ENCODE results near the gene SERPINA12. TPM values are rescaled to one million over a fixed set of nuclear protein-coding genes. Genes with fewer than 3 reads are reported as not detected.

SERPINA12 gene
- total RNA-seq, 1 experiment from 2014 or later: not detected

DNA sequence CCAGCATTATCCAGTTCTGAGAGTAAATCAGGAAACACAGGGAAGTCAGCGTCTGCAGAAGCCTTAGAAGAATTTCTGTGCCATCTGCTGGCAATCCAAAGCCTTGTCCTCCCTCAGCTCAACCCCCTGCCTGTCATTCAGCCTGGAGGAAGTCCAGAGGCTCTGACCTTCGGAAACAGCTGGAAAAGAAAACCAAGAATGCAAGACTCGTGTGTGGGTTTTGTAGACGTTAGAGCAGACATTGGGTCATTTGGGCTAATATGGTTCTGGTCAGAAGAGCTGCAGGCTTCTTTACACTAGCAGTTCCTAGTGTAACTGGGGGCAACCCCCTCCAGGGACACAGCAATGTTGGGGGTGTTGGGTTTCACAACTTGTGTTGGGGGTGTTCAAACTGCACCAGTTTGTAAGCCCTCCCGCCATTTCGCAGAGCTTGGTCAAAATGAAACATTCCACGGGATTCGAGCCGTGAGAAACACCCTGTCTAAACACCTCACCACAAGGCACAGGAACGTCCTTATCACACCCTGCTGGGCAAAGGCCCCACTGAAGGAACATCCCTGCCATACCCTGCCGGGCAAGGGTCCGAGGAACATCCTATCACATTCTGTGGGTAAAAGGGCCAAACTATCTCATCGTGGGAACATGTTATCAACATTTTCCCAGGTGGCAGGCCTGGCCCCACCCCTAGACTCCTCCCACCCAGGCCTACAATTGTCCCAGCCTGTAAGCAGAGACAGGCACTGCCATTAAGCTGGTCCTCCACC, 30.9 kb upstream of the SERPINA12 start:
- ChIA-PET POLR2A (ENCODE audit: low non-redundant PET) (no interaction called here), CTCF (no interaction called here)
- no TSS peak for BruUV-seq (replicated peaks)
- no peak for TF ChIP-seq EZH2 (IDR thresholded peaks at IDR 0.05; ENCODE audit: borderline replicate concordance, low read depth, low read length, poor library complexity, severe bottlenecking)
- TF ChIP-seq, protein P1, sequence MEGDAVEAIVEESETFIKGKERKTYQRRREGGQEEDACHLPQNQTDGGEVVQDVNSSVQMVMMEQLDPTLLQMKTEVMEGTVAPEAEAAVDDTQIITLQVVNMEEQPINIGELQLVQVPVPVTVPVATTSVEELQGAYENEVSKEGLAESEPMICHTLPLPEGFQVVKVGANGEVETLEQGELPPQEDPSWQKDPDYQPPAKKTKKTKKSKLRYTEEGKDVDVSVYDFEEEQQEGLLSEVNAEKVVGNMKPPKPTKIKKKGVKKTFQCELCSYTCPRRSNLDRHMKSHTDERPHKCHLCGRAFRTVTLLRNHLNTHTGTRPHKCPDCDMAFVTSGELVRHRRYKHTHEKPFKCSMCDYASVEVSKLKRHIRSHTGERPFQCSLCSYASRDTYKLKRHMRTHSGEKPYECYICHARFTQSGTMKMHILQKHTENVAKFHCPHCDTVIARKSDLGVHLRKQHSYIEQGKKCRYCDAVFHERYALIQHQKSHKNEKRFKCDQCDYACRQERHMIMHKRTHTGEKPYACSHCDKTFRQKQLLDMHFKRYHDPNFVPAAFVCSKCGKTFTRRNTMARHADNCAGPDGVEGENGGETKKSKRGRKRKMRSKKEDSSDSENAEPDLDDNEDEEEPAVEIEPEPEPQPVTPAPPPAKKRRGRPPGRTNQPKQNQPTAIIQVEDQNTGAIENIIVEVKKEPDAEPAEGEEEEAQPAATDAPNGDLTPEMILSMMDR (conservative IDR thresholded peaks at IDR 0.05; ENCODE audit: low read depth, low read length): 0 out of 2 replicates have a peak, but pooled peaks have one; percentile 18
- H3K27ac ChIP-seq (ENCODE audit: low read depth, low read length, poor library complexity, severe bottlenecking): no peak overlapping the region
- intact Hi-C loops (cut with micrococcal nuclease; ENCODE audit: unreplicated experiment): no loop called here
- no peaks in the 10 kb centered on the region for H3K4me1 ChIP-seq (ENCODE audit: insufficient read depth, low read length, poor library complexity, severe bottlenecking)
- no peak overlapping the region for H3K4me3 ChIP-seq (ENCODE audit: low read depth, low read length, poor library complexity, severe bottlenecking)
- no peaks in the 10 kb centered on the region for H3K9me3 ChIP-seq (ENCODE audit: low read depth, low read length, poor library complexity, severe bottlenecking)
- H3K36me3 ChIP-seq (ENCODE audit: insufficient read depth, low read length, poor library complexity, severe bottlenecking): no peaks in the 10 kb centered on the region
- no peak for DNase-seq (ENCODE audit: low spot score)
- no peaks in the 10 kb centered on the region for H3K27me3 ChIP-seq (replicated peaks; ENCODE audit: insufficient read depth, low read depth, low read length, poor library complexity)

DNA sequence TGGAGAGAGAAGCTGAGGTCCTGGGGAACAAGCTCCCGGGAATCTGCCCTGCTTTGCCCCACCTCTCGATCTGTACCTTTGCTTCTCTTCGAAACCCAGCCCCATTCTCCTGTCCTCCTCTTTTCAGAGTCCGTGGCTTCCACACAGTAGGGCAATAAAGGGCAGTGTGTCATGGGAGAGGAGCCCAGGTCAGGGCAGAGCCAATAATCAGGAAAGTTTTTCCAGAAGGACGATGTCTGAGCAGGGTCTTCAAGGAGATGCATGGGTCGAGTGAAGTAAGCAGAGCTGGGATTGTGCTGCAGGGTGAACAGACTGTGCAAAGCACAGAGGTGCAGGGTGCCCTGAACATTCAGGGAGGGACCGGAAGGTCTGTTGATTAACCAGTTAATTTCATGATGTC, 29.9 kb upstream of the SERPINA12 start:
- CTCF ChIA-PET: interaction anchor here (0.9 kb wide), 1 partner anchor 53 kb away, joined by 3 read pairs; no protein-coding TSS in a partner anchor
- intact Hi-C loops (cut with micrococcal nuclease; ENCODE audit: unreplicated experiment): no loop called here
- BruUV-seq (replicated peaks): no TSS peak

DNA sequence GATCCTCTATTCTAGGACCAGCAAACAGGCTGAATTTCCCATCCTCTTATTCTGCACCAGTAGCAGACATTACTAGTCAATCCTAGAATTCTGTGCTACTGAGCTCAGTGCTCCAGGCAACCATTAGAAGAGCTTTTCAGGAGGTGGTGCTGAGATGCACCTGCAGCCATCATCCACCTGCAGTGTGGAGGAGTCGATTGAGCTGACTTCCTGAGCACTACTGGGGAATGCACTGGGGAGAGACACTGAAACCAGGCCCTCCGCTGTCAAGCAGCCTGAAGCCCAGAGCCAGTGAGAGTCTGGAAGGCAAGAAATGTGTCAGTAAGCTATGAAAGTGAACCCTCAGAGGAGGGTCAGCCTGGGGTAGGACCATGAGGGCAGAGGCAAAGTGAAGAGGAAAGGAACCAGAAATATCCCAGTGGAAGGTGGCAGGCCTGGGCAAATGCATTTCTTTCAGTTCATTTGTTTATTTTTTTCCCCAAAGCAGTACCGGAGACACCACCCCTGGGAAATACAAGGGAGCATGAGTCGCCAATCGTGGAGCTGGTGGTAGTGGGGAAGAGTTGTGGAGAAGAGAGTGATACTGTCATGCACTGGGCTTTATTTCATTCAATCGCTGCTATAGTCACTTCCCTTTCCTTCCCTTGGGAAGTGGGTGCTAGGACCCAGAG, 28.9 kb upstream of the SERPINA12 start:
- CTCF ChIA-PET: no interaction called here
- TF ChIP-seq, protein P1 (conservative IDR thresholded peaks at IDR 0.05; ENCODE audit: low read depth, low read length): no peak
- TF ChIP-seq EZH2 (IDR thresholded peaks at IDR 0.05; ENCODE audit: borderline replicate concordance, low read depth, low read length, poor library complexity, severe bottlenecking): no peak
- POLR2A ChIA-PET (ENCODE audit: low non-redundant PET): no interaction called here
- DNase-seq (ENCODE audit: low spot score): no peak
- no TSS peak for BruUV-seq (replicated peaks)
- H3K36me3 ChIP-seq (ENCODE audit: insufficient read depth, low read length, poor library complexity, severe bottlenecking): no peaks in the 10 kb centered on the region
- no peaks in the 10 kb centered on the region for H3K4me1 ChIP-seq (ENCODE audit: insufficient read depth, low read length, poor library complexity, severe bottlenecking)
- intact Hi-C loops (cut with micrococcal nuclease; ENCODE audit: unreplicated experiment): no loop called here
- no peaks in the 10 kb centered on the region for H3K27me3 ChIP-seq (replicated peaks; ENCODE audit: insufficient read depth, low read depth, low read length, poor library complexity)
- no peaks in the 10 kb centered on the region for H3K9me3 ChIP-seq (ENCODE audit: low read depth, low read length, poor library complexity, severe bottlenecking)
- no peak overlapping the region for H3K27ac ChIP-seq (ENCODE audit: low read depth, low read length, poor library complexity, severe bottlenecking)
- H3K4me3 ChIP-seq (ENCODE audit: low read depth, low read length, poor library complexity, severe bottlenecking): no peak overlapping the region

More for the DNA sequence above, 29.9 kb upstream of the SERPINA12 start:
- Histone ChIP-seq H3K4me3 (ENCODE audit: low read depth, low read length, poor library complexity, severe bottlenecking) (no peak overlapping the region), H3K27ac (ENCODE audit: low read depth, low read length, poor library complexity, severe bottlenecking) (no peak overlapping the region), H3K36me3 (ENCODE audit: insufficient read depth, low read length, poor library complexity, severe bottlenecking) (no peaks in the 10 kb centered on the region), H3K27me3 (replicated peaks; ENCODE audit: insufficient read depth, low read depth, low read length, poor library complexity) (no peaks in the 10 kb centered on the region), H3K9me3 (ENCODE audit: low read depth, low read length, poor library complexity, severe bottlenecking) (no peaks in the 10 kb centered on the region), H3K4me1 (ENCODE audit: insufficient read depth, low read length, poor library complexity, severe bottlenecking) (no peaks in the 10 kb centered on the region)
- TF ChIP-seq, protein P1 (conservative IDR thresholded peaks at IDR 0.05; ENCODE audit: low read depth, low read length): no peak
- no peak for TF ChIP-seq EZH2 (IDR thresholded peaks at IDR 0.05; ENCODE audit: borderline replicate concordance, low read depth, low read length, poor library complexity, severe bottlenecking)
- POLR2A ChIA-PET (ENCODE audit: low non-redundant PET): interaction anchor here (0.6 kb wide), 1 partner anchor 12 kb away, joined by 4 read pairs; no protein-coding TSS in a partner anchor
- no peak for DNase-seq (ENCODE audit: low spot score)
